Osteoblast (primary cell): ENCODE data around the gene TMPRSS3. TPM values are rescaled to one million over a fixed set of nuclear protein-coding genes. Genes with fewer than 3 reads are reported as not detected.
A peak's percentile ranks its signal among the peaks of the same experiment; 100 is the strongest.

Experiments
- DNase-seq: peaks from one replicate; pipeline ENCODE4 v3.0.0; 2011; ENCODE audit warnings: low spot score, mixed read lengths; ENCODE audit not compliant: insufficient read length; ENCODE audit errors: missing footprints
- H2AFZ ChIP-seq: 2 replicates; pipeline ENCODE4 v1.6.0; 2011; ENCODE audit warnings: mild to moderate bottlenecking, low read length
- H3K27ac ChIP-seq: 2 replicates; pipeline ENCODE4 v1.5.1; 2011; ENCODE audit warnings: mild to moderate bottlenecking, low read depth, low read length, moderate library complexity
- H3K27me3 ChIP-seq: 2 replicates; pipeline ENCODE4 v1.6.0; 2012; ENCODE audit warnings: mild to moderate bottlenecking, control low read depth, inconsistent platforms, low read length, moderate library complexity; ENCODE audit not compliant: insufficient read depth
- H3K36me3 ChIP-seq: 2 replicates; pipeline ENCODE4 v1.5.1; 2011; ENCODE audit warnings: mild to moderate bottlenecking, low read length, control low read depth, moderate library complexity; ENCODE audit not compliant: insufficient read depth
- H3K4me1 ChIP-seq: 2 replicates; pipeline ENCODE4 v1.5.1; 2011; ENCODE audit warnings: mild to moderate bottlenecking, low read length, control low read depth, moderate library complexity; ENCODE audit not compliant: insufficient read depth
- H3K4me2 ChIP-seq: 2 replicates; pipeline ENCODE4 v1.6.0; 2011; ENCODE audit warnings: mild to moderate bottlenecking, low read length; ENCODE audit not compliant: insufficient read depth
- H3K4me3 ChIP-seq: fragments of 200-600 bp; sonication (generic); 3 replicates; pipeline ENCODE4 v1.5.1; 2012; ENCODE audit warnings: mild to moderate bottlenecking, low read length, inconsistent platforms; ENCODE audit not compliant: insufficient read depth
- H3K79me2 ChIP-seq: 2 replicates; pipeline ENCODE4 v1.6.0; 2012; ENCODE audit warnings: mild to moderate bottlenecking, low read length, control low read depth, inconsistent platforms; ENCODE audit not compliant: insufficient read depth
- H3K9me3 ChIP-seq: 2 replicates; pipeline ENCODE4 v1.5.1; 2011; ENCODE audit warnings: low read depth, low read length, control low read depth
- H4K20me1 ChIP-seq: 2 replicates; pipeline ENCODE4 v1.6.0; 2012; ENCODE audit warnings: mild to moderate bottlenecking, low read length, control low read depth; ENCODE audit not compliant: insufficient read depth
- total RNA-seq: library from RNA; depleted of rRNA; stranded (reverse); fragments of >200 nt; gene quantifications from 2 replicates; pipeline ENCODE4 v1.2.3, GENCODE V29; 2012
- TF ChIP-seq, protein P1 (sequence below): IDR thresholded peaks from 2 replicates; pipeline ENCODE4 v1.5.1; 2011; ENCODE audit warnings: mild to moderate bottlenecking, low read depth, low read length, moderate library complexity; ENCODE audit errors: extremely low read depth

TMPRSS3 gene
- total RNA-seq, 1 donor = not detected

DNA sequence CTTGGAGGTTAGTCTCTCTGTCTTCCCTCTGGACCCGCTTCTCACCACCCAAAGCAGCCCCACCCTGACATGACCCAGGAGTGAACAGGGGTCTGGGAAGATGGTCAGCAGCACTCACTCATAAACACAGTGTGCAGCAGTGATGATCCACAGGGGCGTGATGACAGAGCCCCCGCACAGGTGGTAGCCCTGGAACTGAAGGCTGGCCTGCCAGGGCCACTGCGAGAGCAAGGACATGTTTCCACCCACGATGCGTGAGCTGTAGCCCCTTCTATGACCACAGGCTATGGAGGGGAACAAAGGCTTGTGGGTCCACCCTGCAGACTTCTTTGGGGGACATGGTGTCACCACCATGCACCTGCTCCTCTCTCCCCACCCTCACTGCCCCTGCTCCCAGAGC lies 12.9 kb downstream of the TMPRSS3 start:
- Histone ChIP-seq H3K4me3 (no peak overlapping the region), H3K9me3 (no peaks in the 10 kb centered on the region)
- TF ChIP-seq, protein P1, sequence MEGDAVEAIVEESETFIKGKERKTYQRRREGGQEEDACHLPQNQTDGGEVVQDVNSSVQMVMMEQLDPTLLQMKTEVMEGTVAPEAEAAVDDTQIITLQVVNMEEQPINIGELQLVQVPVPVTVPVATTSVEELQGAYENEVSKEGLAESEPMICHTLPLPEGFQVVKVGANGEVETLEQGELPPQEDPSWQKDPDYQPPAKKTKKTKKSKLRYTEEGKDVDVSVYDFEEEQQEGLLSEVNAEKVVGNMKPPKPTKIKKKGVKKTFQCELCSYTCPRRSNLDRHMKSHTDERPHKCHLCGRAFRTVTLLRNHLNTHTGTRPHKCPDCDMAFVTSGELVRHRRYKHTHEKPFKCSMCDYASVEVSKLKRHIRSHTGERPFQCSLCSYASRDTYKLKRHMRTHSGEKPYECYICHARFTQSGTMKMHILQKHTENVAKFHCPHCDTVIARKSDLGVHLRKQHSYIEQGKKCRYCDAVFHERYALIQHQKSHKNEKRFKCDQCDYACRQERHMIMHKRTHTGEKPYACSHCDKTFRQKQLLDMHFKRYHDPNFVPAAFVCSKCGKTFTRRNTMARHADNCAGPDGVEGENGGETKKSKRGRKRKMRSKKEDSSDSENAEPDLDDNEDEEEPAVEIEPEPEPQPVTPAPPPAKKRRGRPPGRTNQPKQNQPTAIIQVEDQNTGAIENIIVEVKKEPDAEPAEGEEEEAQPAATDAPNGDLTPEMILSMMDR = no peak

DNA sequence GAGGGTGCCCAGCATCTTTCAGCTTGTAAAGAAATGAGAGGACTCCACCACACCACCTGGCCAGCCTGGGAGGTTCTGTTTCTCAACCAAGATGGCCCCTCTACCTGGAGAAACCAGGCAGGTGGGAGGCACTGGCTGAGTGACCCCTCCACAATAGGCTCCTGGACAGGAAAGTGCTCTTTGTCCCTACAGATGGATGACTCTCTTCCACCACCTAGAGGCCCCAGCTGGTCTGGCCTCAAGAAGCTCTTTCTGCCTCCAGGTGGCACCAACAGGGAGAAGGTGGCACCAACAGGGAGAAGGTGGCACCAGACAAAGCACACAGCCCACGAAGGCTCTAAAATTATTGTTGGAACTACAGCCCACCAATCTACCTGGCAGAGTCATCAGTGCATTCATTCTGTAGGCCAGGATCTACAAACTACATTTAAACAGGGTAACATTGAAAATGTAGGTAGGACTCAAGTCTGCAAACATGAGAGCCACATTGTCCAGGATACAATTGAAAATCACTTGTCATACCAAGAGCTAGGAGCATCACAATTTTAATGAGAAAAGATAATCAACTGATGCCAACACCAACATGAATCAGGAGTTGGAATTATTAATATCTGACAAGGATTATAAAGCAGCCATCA lies 14.4 kb downstream of the TMPRSS3 start:
- H3K36me3 ChIP-seq = no peaks in the 10 kb centered on the region
- TF ChIP-seq, protein P1 = peak; percentile 66
- H3K4me2 ChIP-seq = no peak overlapping the region
- H3K27ac ChIP-seq = no peak overlapping the region
- H3K4me1 ChIP-seq = no peaks in the 10 kb centered on the region
- H2AFZ ChIP-seq = no peak overlapping the region
- no peaks in the 10 kb centered on the region for H3K9me3 ChIP-seq
- no peaks in the 10 kb centered on the region for H3K27me3 ChIP-seq
- H3K79me2 ChIP-seq = no peaks in the 10 kb centered on the region
- DNase-seq = no peak
- H3K4me3 ChIP-seq = no peak overlapping the region
- H4K20me1 ChIP-seq = no peaks in the 10 kb centered on the region

More for the DNA sequence above, 12.9 kb downstream of the TMPRSS3 start:
- Histone ChIP-seq H3K27me3 (peaks cover 4% of the 10 kb centered on the region), H2AFZ (no peak overlapping the region), H3K27ac (no peak overlapping the region), H3K36me3 (no peaks in the 10 kb centered on the region), H4K20me1 (no peaks in the 10 kb centered on the region), H3K79me2 (no peaks in the 10 kb centered on the region), H3K4me2 (no peak overlapping the region), H3K4me1 (no peaks in the 10 kb centered on the region)
- DNase-seq = no peak

DNA sequence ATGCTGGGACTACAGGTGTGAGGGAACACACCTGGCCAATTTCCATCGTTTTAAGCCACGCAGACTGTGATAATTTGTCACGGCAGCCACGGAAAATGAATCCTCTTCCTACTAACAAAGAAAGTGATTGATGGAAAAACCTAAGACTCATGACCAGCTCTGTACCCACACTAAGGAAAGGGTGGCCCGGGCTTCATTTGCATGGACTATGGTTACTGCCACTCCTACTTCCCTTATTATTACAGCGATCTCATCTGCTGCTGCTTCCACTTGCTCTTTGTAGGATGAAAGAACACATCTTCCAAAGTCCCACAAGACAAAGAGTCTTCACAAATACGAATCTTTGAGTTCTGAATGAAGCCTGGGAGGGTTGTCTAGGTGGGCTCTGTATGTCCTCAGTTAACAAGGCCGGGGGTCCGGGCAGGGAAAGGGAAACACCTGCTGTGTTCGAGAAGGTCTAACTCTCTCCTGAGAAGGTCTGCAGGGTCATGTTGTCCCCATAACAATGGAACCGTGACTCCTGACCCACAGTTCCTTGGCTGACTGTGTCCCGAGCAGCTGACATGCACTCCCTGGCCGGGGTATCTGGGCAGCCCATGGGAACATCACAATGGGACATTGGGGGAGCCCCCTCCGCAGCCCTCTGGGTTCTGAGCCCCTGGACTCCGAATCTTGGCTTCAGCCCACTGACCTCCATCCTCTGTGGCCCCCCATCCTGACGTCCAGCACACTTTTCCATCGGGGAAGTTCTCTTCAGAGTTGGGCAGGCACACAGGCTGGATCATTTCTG lies 16.2 kb downstream of the TMPRSS3 start:
- no peak overlapping the region for H3K4me3 ChIP-seq
- TF ChIP-seq, protein P1 = no peak

DNA sequence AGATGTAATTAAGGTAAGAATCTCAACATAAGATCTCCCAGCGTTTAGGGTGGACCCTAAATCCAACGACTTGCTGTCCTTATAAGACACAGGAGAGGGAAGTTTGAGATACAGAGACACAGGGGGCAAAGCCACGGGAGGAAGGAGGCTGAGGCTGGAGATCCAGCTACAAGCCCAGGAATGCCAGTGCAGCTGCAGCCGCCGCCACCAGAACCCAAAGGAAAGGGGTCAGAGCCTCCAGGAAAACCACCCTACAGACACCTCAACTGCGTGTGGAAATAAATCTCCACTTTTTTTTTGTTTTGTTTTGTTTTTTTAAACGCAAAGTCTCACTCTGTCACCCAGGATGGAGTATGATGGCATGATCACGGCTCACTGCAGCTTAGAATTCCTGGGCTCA lies 17.4 kb downstream of the TMPRSS3 start:
- no peaks in the 10 kb centered on the region for H3K4me1 ChIP-seq
- no peaks in the 10 kb centered on the region for H4K20me1 ChIP-seq
- no peak overlapping the region for H3K4me3 ChIP-seq
- H2AFZ ChIP-seq = no peak overlapping the region
- no peaks in the 10 kb centered on the region for H3K9me3 ChIP-seq
- H3K27me3 ChIP-seq = no peaks in the 10 kb centered on the region
- H3K36me3 ChIP-seq = no peaks in the 10 kb centered on the region
- TF ChIP-seq, protein P1 = no peak
- H3K79me2 ChIP-seq = no peaks in the 10 kb centered on the region
- H3K4me2 ChIP-seq = no peak overlapping the region
- peak; percentile 65 for DNase-seq
- H3K27ac ChIP-seq = no peak overlapping the region

More for the DNA sequence above, 16.2 kb downstream of the TMPRSS3 start:
- H3K4me2 ChIP-seq = no peak overlapping the region
- H3K79me2 ChIP-seq = no peaks in the 10 kb centered on the region
- H3K27me3 ChIP-seq = no peaks in the 10 kb centered on the region
- no peak for DNase-seq
- no peak overlapping the region for H2AFZ ChIP-seq
- H4K20me1 ChIP-seq = no peaks in the 10 kb centered on the region
- H3K4me1 ChIP-seq = no peaks in the 10 kb centered on the region
- H3K27ac ChIP-seq = no peak overlapping the region
- H3K36me3 ChIP-seq = no peaks in the 10 kb centered on the region
- no peaks in the 10 kb centered on the region for H3K9me3 ChIP-seq
